Cardiac muscle cell (in vitro differentiated cells and primary cell): ENCODE measurements around the gene IPP. TPM values are rescaled to one million over a fixed set of nuclear protein-coding genes. Genes with fewer than 3 reads are reported as not detected.
A peak's percentile ranks its signal among the peaks of the same experiment; 100 is the strongest.
"Not testable (repeated sequence)": the region's sequence is repeated elsewhere in the genome, so short reads cannot be mapped to it uniquely, and the experiment has no call there.

Experiments
- DNase-seq, 2 donors: peaks; one replicate each; pipeline versions ENCODE4 v3.0.0 to v3.0.0-alpha.2; 2010 to 2017; ENCODE audit warnings: low read depth in 1 of 2, low spot score in 1 of 2
- H3K27ac ChIP-seq: fragments of 200-600 bp; sonication (generic); 2 replicates; pipeline ENCODE4 v1.5.1; 2016
- H3K27me3 ChIP-seq: fragments of 200-600 bp; sonication (generic); 2 replicates; pipeline ENCODE4 v1.6.0; 2016; ENCODE audit warnings: control low read depth
- H3K36me3 ChIP-seq: fragments of 200-600 bp; sonication (generic); 2 replicates; pipeline ENCODE4 v1.5.1; 2016; ENCODE audit warnings: control low read depth
- H3K4me1 ChIP-seq: fragments of 200-600 bp; sonication (generic); 2 replicates; pipeline ENCODE4 v1.8.1; 2017; ENCODE audit warnings: low read depth, mild to moderate bottlenecking, mixed run types
- H3K4me3 ChIP-seq: fragments of 200-600 bp; sonication (generic); 2 replicates; pipeline ENCODE4 v1.5.1; 2016; ENCODE audit warnings: mild to moderate bottlenecking
- H3K9me3 ChIP-seq: fragments of 200-600 bp; sonication (generic); 2 replicates; pipeline ENCODE4 v1.5.1; 2017; ENCODE audit warnings: low read depth, mild to moderate bottlenecking, control low read depth
- CTCF ChIP-seq: IDR thresholded peaks from 2 replicates; pipeline ENCODE4 v1.5.1; 2012; ENCODE audit warnings: low read depth, mild to moderate bottlenecking, low read length
- polyA plus RNA-seq: library from polyadenylated mRNA; unstranded; fragments of >200 nt; fragmentation: Nextera tagmentation; extraction: Ambion mirVana; gene quantifications from 2 replicates; pipeline ENCODE4 v1.2.1, GENCODE V29; 2016
- total RNA-seq: library from RNA; depleted of rRNA; stranded (reverse); fragments of >200 nt; gene quantifications from 2 replicates; pipeline ENCODE4 v1.2.3, GENCODE V29; 2016

Gene IPP
- total and polyA plus RNA-seq, 2 experiments from 2014 or later = 7.3 to 12.1 TPM

- Histone ChIP-seq H3K4me1 (no peaks in the 10 kb centered on the region), H3K27me3 (no peaks in the 10 kb centered on the region), H3K4me3 (no peak overlapping the region), H3K27ac (no peak overlapping the region), H3K36me3 (no peaks in the 10 kb centered on the region), H3K9me3 (no peaks in the 10 kb centered on the region)
- DNase-seq = no peak
- TF ChIP-seq CTCF = no peak
Observed at GRCh38 chr1:45730780-45731319, 19.6 kb downstream of the IPP start.

- DNase-seq = peak in 1 of 2 donors; percentile 41
- H3K27ac ChIP-seq = no peak overlapping the region
Observed at GRCh38 chr1:45730075-45730779, 20.2 kb downstream of the IPP start.

GRCh38 chr1:45726007-45726406, 24.4 kb downstream of the IPP start:
- not testable (repeated sequence) for H3K36me3 ChIP-seq, H3K4me3 ChIP-seq, H3K9me3 ChIP-seq, H3K27me3 ChIP-seq, H3K4me1 ChIP-seq, DNase-seq, H3K27ac ChIP-seq

More at GRCh38 chr1:45730075-45730779, 20.2 kb downstream of the IPP start:
- H3K36me3 ChIP-seq = no peaks in the 10 kb centered on the region
- H3K9me3 ChIP-seq = no peaks in the 10 kb centered on the region
- no peak for TF ChIP-seq CTCF
- H3K4me1 ChIP-seq = no peaks in the 10 kb centered on the region
- H3K27me3 ChIP-seq = no peaks in the 10 kb centered on the region
- no peak overlapping the region for H3K4me3 ChIP-seq

GRCh38 chr1:45723248-45723930, 27.1 kb downstream of the IPP start:
- no peaks in the 10 kb centered on the region for H3K9me3 ChIP-seq
- no peaks in the 10 kb centered on the region for H3K4me1 ChIP-seq
- no peak for TF ChIP-seq CTCF
- H3K27ac ChIP-seq = no peak overlapping the region
- no peak for DNase-seq
- no peak overlapping the region for H3K4me3 ChIP-seq
- no peaks in the 10 kb centered on the region for H3K27me3 ChIP-seq
- H3K36me3 ChIP-seq = no peaks in the 10 kb centered on the region

GRCh38 chr1:45722809-45723208, 27.6 kb downstream of the IPP start:
- Histone ChIP-seq H3K4me3 (no peak overlapping the region), H3K9me3 (no peaks in the 10 kb centered on the region), H3K36me3 (no peaks in the 10 kb centered on the region), H3K27me3 (no peaks in the 10 kb centered on the region), H3K4me1 (no peaks in the 10 kb centered on the region), H3K27ac (no peak overlapping the region)
- no peak for TF ChIP-seq CTCF
- DNase-seq = peak in 1 of 2 donors; percentile 61

- no peak for TF ChIP-seq CTCF
- Histone ChIP-seq H3K9me3 (no peaks in the 10 kb centered on the region), H3K27ac (no peak overlapping the region), H3K27me3 (no peaks in the 10 kb centered on the region), H3K4me1 (no peaks in the 10 kb centered on the region), H3K36me3 (peaks cover 3% of the 10 kb centered on the region), H3K4me3 (no peak overlapping the region)
- DNase-seq = peak in 1 of 2 donors; percentile 33
Observed at GRCh38 chr1:45721207-45721606, 29.2 kb downstream of the IPP start.
